Adipocyte (in vitro differentiated cells): ENCODE results near the gene DVL2.

Source experiments
- DNase-seq: peaks from one replicate; pipeline ENCODE4 v3.0.0-alpha.2; 2015; ENCODE audit warnings: low read depth
- H3K27me3 ChIP-seq: replicated peaks from 2 replicates; pipeline ENCODE4 v1.7.0; 2013; ENCODE audit warnings: mild to moderate bottlenecking, low read length, moderate library complexity; ENCODE audit not compliant: control insufficient read depth, insufficient read depth
- H3K36me3 ChIP-seq: 2 replicates; pipeline ENCODE4 v1.7.0; 2013; ENCODE audit warnings: low read length, mild to moderate bottlenecking, moderate library complexity; ENCODE audit not compliant: control insufficient read depth, insufficient read depth, severe bottlenecking
- H3K4me1 ChIP-seq: 2 replicates; pipeline ENCODE4 v1.7.0; 2013; ENCODE audit warnings: mild to moderate bottlenecking, low read length, moderate library complexity; ENCODE audit not compliant: control insufficient read depth, insufficient read depth
- H3K4me3 ChIP-seq: 2 replicates; pipeline ENCODE4 v1.7.0; 2013; ENCODE audit warnings: mild to moderate bottlenecking, low read length, moderate library complexity
- H3K9ac ChIP-seq: 2 replicates; pipeline ENCODE4 v1.7.0; 2013; ENCODE audit warnings: mild to moderate bottlenecking, low read length, moderate library complexity
- H3K9me3 ChIP-seq: 2 replicates; pipeline ENCODE4 v1.7.0; 2013; ENCODE audit warnings: mild to moderate bottlenecking, low read length, moderate library complexity; ENCODE audit not compliant: control insufficient read depth

Gene DVL2

GRCh38 chr17:7234083-7234951 is at the start of gene DVL2:
Gene DVL2 (minus strand): TSS chr17:7234517. CDS start chr17:7234262, 255 bp downstream.
- no peaks in the 10 kb centered on the region for H3K9me3 ChIP-seq
- peaks cover 40% of the 10 kb centered on the region for H3K4me1 ChIP-seq
- H3K4me3 ChIP-seq: peak within 1 kb of the TSS; percentile 93
- peak within 1 kb of the TSS; percentile 95 for H3K9ac ChIP-seq
- H3K27me3 ChIP-seq: no peaks in the 10 kb centered on the region
- H3K36me3 ChIP-seq: peaks cover 41% of the 10 kb centered on the region
- peak; percentile 98 for DNase-seq

DNA sequence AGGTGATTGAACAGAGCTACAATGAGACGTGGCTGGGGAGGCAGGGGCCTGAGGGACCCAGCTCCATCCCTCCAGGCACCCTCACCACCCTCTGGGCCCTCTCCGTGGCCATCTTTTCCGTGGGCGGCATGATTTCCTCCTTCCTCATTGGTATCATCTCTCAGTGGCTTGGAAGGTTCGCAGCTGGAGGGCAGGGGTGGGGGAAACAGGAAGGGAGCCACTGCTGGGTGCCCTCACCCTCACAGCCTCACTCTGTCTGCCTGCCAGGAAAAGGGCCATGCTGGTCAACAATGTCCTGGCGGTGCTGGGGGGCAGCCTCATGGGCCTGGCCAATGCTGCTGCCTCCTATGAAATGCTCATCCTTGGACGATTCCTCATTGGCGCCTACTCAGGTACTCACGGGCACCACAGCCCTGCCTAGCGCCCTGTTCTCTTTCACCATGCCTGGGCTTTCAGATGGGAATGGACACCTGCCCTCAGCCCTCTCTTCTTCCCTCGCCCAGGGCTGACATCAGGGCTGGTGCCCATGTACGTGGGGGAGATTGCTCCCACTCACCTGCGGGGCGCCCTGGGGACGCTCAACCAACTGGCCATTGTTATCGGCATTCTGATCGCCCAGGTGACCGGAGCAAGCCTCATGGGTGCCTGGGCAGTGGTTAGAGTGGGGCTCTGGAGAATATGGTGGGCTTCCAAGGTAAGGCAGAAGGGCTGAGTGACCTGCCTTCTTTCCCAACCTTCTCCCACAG is 49.3 kb upstream of the DVL2 start:
- peaks cover 31% of the 10 kb centered on the region for H3K27me3 ChIP-seq
- peaks cover 18% of the 10 kb centered on the region for H3K4me1 ChIP-seq
- H3K9me3 ChIP-seq: no peaks in the 10 kb centered on the region
- H3K9ac ChIP-seq: no peak overlapping the region
- peaks cover 34% of the 10 kb centered on the region for H3K36me3 ChIP-seq
- DNase-seq: no peak
- H3K4me3 ChIP-seq: peak overlapping the region; percentile 79

GRCh38 chr17:7282752-7283321 is 48.5 kb upstream of the DVL2 start:
- peaks cover 18% of the 10 kb centered on the region for H3K4me1 ChIP-seq
- no peak for DNase-seq
- peaks cover 32% of the 10 kb centered on the region for H3K36me3 ChIP-seq
- peak overlapping the region; percentile 81 for H3K9ac ChIP-seq
- peak overlapping the region; percentile 79 for H3K4me3 ChIP-seq
- no peaks in the 10 kb centered on the region for H3K9me3 ChIP-seq
- peaks cover 24% of the 10 kb centered on the region for H3K27me3 ChIP-seq

DNA sequence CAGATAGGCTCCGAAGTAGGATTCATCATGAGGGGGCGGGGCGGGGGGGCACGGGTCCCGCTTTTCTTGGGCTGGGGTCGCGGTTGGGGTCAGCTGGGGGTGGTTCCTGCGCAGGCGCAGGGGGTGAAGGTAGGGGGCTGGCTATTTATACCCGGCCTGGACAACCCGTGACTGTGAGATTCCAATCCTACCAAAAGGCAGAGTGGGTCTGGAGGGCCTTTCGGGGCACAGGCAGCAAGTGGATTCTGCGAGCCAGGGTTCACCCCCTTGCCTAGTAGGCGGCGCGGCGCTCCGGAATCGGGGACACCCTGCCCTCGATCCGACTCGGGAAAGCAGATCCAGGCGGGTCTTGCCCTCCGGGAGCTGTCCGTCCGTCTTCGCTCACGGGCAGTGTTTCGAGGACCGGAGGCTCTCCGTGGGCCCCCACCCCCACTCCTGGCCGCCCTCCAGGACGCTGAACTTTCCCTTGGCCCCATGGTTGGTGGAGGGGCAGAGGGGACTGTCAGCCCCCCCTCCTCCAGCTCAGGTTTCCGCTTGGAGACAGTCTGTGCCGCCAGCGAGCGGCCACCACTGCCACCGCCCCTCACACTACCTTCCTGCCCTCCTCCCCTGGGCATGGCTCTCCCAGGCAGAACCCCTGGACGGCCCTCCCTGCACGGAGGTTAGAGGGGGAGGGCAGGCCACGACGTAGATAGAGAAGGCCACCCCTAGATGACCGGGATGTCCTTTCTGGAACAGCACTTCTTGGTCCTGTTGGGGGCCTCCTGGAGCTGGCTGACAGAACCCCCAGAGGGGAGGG is 47.8 kb upstream of the DVL2 start:
- Histone ChIP-seq H3K4me1 (peaks cover 18% of the 10 kb centered on the region), H3K4me3 (peak overlapping the region; percentile 79), H3K9ac (peak overlapping the region; percentile 81), H3K9me3 (no peaks in the 10 kb centered on the region), H3K27me3 (peaks cover 22% of the 10 kb centered on the region), H3K36me3 (peaks cover 26% of the 10 kb centered on the region)
- DNase-seq: no peak

DNA sequence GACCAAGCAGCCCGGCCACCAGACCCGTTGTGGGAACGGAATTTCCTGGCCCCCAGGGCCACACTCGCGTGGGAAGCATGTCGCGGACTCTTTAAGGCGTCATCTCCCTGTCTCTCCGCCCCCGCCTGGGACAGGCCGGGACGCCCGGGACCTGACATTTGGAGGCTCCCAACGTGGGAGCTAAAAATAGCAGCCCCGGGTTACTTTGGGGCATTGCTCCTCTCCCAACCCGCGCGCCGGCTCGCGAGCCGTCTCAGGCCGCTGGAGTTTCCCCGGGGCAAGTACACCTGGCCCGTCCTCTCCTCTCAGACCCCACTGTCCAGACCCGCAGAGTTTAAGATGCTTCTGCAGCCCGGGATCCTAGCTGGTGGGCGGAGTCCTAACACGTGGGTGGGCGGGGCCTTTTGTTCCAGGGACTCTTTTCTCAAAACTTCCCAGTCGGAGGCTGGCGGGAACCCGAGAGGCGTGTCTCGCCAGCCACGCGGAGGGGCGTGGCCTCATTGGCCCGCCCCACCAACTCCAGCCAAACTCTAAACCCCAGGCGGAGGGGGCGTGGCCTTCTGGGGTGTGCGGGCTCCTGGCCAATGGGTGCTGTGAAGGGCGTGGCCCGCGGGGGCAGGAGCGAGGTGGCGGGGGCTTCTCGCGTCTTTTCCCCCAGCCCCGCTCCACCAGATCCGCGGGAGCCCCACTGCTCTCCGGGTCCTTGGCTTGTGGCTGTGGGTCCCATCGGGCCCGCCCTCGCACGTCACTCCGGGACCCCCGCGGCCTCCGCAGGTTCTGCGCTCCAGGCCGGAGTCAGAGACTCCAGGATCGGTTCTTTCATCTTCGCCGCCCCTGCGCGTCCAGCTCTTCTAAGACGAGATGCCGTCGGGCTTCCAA is 47.0 kb upstream of the DVL2 start, which contains the start of gene SLC2A4:
TSS of gene SLC2A4 (plus strand) at position 645 of the 879 bp plus-strand sequence. CDS start at position 862, 217 bp downstream.
- peak; percentile 98 for DNase-seq
- peak within 1 kb of the TSS; percentile 81 for H3K9ac ChIP-seq
- H3K9me3 ChIP-seq: no peaks in the 10 kb centered on the region
- H3K4me1 ChIP-seq: peaks cover 18% of the 10 kb centered on the region
- H3K36me3 ChIP-seq: peaks cover 24% of the 10 kb centered on the region
- peaks cover 18% of the 10 kb centered on the region for H3K27me3 ChIP-seq
- H3K4me3 ChIP-seq: peak within 1 kb of the TSS; percentile 79

GRCh38 chr17:7280519-7281073 is 46.3 kb upstream of the DVL2 start:
- Histone ChIP-seq H3K9me3 (no peaks in the 10 kb centered on the region), H3K4me3 (peak overlapping the region; percentile 79), H3K4me1 (peaks cover 18% of the 10 kb centered on the region), H3K9ac (peak overlapping the region; percentile 71), H3K36me3 (peaks cover 17% of the 10 kb centered on the region), H3K27me3 (peaks cover 18% of the 10 kb centered on the region)
- DNase-seq: peak; percentile 92

GRCh38 chr17:7279448-7279847 is 45.1 kb upstream of the DVL2 start:
- Histone ChIP-seq H3K9me3 (no peaks in the 10 kb centered on the region), H3K9ac (no peak overlapping the region), H3K4me3 (no peak overlapping the region), H3K36me3 (peaks cover 8% of the 10 kb centered on the region), H3K27me3 (peaks cover 13% of the 10 kb centered on the region), H3K4me1 (peaks cover 18% of the 10 kb centered on the region)
- DNase-seq: no peak

GRCh38 chr17:7266784-7267183 is 32.5 kb upstream of the DVL2 start:
- DNase-seq: peak; percentile 37
- Histone ChIP-seq H3K4me1 (peaks cover 34% of the 10 kb centered on the region), H3K9me3 (no peaks in the 10 kb centered on the region), H3K9ac (no peak overlapping the region), H3K4me3 (no peak overlapping the region), H3K27me3 (no peaks in the 10 kb centered on the region), H3K36me3 (no peaks in the 10 kb centered on the region)

- DNase-seq: no peak
- Histone ChIP-seq H3K9me3 (no peaks in the 10 kb centered on the region), H3K27me3 (no peaks in the 10 kb centered on the region), H3K4me3 (no peak overlapping the region), H3K4me1 (peaks cover 46% of the 10 kb centered on the region), H3K36me3 (peaks cover 9% of the 10 kb centered on the region), H3K9ac (no peak overlapping the region)
Observed at GRCh38 chr17:7263801-7264078, 29.4 kb upstream of the DVL2 start.
